HK-2 (cell line): ENCODE data around the gene OR10H4.
"Not testable (repeated sequence)": the region's sequence is repeated elsewhere in the genome, so short reads cannot be mapped to it uniquely, and the experiment has no call there.

Source experiments
- DNase-seq: peaks from one replicate; pipeline ENCODE4 v3.0.0-alpha.2; 2018; ENCODE audit not compliant: unreplicated experiment

OR10H4 gene

GRCh38 chr19:15937771-15938170 lies 11.0 kb upstream of the OR10H4 start:
- no peak for DNase-seq

DNA sequence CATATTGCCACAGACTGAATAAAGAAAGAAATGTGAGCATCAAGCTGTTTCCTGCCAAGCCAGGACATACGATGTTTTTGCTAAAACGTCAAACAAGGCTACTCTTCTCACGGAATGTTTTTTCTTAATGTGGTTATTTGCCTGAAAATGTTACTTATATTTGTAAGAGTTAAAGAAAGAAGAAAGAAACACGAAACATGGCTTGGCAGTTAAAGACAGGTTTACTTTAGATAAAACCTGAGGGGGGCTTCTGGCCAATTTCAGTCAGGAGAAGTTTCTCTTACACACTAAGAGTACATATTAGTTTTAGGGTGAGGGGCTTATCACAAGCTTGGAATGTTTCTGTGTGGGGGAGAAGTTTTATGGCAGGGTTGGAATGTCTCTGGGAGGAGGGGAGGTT lies 4.4 kb upstream of the OR10H4 start:
- no peak for DNase-seq

GRCh38 chr19:15945301-15945700 lies 3.5 kb upstream of the OR10H4 start:
- DNase-seq: no peak

DNA sequence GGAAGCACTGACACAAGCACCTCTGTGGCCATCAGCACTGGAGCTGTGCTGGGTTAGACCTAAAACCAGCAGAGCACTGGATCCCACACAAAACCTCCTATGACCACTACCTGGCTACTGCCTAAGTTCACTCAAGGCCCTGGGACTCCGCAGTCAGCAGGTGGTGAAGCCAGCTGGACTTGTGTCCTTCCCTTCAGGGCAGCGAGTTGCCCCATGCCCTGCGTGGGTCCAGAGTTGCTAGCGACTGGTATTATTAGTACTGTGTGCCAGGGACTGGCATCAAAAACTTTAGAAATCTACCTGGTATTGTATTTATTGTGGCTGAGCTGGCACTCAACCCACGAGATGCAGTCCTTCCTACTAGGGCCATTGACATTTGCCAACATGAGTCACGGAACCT lies 6.0 kb downstream of the OR10H4 start:
- DNase-seq: no peak

DNA sequence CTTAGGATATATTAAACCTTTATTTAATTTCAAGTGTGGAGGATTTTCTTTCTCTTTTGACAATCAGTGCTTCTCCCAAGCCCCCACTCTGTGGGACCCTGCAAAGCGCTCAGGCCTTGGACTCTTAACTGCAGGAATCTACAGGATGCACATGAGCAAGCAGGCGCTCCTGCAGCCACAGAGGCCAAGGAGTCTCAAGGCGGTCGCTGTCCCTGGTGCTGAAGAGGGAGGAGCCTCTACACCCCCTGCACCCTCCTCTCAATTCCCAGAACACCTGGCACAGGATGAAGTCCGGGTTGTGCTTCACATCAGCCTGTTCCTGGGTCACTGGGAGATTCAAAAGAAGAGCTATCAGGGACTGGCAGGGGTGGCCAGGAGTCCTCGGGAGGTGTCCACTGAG lies 13.5 kb downstream of the OR10H4 start:
- DNase-seq: no peak

GRCh38 chr19:15964231-15964630 lies 15.4 kb downstream of the OR10H4 start:
- no peak for DNase-seq

DNA sequence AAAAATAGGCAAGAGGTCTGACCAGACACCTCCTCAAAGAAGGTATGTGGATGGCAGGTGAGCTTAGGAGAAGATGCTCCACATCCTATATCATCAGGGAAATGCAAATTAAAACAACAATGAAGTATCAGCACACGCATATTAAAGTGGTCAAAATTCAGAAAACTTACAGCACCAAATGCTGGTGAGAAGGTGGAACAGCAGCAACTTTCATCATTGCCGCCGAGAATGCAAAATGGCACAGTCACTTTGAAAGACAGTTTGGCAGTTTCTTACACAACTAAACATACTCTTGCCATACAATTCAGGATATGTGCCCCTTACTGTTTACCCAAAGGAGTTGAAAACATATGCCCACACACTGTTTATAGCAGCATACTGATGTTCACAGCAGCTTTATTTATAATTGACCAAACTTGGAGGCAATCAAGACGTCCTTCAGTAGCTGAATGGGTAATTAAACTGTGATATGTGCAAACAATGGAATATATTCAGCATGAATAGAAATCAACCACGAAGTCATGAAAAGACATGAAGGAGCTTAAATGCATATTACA lies 22.5 kb downstream of the OR10H4 start:
- DNase-seq: no peak

DNA sequence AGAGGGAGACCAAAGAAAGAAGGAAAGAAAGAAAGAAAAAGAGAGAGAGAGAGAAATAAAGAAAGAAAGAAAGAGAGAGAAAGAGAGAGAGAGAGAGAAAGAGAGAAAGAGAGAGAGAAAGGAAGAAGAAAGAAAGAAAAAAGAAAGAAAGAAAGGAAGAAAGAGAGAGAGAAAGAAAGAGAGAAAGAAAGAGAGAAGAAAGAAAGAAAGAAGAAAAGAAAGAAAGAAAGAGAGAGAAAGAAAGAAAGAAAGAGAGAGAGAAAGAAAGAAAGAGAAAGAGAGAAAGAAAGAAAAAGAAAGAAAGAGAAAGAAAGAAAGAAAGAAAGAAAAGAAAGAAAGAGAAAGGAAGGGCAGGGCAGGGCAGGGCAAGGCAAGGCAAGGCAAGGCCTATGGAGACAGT lies 23.2 kb downstream of the OR10H4 start:
- not testable (repeated sequence) for DNase-seq

DNA sequence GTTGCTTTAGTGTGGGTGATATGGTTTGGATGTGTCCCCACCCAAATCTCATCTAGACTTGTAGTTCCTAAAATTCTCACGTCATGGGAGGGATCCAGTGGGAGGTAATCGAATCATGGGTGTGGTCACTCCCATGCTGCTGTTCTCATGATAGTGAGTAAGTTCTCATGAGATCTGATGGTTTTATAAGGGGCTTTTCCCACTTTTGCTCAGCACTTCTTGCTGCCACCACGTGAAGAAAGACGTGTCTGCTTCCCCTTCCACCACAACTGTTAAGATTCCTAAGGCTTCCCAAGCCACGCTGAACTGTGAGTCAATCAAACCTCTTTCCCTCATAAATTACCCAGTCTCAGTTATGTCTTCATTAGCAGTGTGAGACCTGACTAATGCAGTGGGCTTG lies 26.0 kb downstream of the OR10H4 start:
- DNase-seq: no peak

DNA sequence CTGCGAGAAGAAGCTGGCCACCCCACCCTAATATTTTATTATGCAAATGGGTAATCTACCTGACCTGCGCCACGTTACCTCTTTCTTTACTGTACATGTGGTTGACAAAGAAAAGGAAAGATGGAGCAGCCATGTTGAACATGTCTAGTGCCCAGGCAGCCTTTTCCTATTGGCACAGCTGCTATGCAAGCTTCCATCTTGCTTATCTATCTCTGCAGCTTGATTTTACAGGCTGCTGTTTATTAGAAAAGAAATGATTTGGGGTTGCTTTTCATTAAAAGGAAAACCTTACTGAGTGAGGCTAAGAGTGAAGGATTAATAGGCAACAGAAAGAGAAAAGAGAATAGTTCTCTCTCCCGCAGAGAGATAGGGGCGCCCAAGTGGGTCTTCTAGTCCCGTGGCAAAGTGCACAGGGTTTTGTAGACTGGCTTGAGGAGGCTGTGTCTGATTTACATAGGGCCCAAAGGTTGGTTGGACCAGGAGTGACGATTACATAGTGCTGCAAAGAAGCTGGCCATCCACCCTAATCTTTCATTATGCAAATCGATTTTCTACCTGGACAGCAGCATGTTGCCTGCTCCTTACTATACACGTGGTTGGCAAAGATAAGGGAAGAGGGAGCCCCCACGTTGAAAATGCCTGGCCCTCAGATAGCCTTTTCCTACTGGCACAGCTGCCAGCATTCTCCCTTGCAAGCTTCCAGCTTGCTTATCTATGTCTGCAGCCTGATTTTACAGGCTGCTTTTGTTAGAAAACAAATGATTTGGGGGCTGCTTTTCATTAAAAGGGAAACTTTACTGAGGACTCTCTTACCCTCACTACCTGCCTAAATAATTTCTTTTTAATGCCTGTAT lies 28.3 kb downstream of the OR10H4 start:
- no peak for DNase-seq

- DNase-seq: no peak
Measured at GRCh38 chr19:15977690-15978089, 28.9 kb downstream of the OR10H4 start.

DNA sequence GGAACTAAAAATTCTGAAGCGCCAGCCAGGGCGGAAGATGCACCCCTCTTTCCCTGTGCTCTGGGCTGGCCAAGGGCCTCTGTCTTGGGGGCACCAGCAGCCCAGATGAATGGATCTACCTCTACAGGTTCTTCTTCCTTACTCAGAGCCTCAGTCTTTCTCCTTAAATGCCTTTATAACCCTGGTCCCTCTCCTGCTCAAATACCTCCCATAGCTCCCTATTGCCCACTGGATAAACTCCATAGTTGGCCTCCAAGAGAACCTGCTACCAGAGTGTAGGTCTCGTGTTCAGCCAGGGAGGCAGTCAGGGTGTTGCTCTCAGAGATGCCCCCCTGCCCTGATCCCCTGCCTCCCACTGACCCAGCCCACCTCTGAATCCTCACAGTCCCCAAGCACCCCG lies 30.5 kb downstream of the OR10H4 start:
- DNase-seq: no peak

DNA sequence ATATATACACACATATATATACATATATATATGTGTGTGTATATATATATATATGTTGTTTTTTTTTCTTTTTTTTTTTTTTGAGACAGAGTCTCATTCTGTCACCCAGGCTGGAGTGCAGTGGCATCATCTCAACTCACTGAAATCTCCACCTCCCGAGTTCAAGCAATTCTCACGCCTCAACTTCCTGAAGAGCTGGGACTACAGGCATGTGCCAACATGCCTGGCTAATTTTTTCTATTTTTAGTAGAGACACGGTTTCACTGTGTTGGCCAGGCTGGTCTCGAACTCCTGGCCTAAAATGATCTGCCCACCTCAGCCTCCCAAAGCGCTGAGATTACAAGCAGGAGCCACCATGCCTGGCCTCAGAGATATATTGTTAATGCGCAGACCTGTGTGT lies 37.0 kb downstream of the OR10H4 start:
- DNase-seq: not testable (repeated sequence)

GRCh38 chr19:15986701-15987100 lies 37.9 kb downstream of the OR10H4 start:
- no peak for DNase-seq

- no peak for DNase-seq
Measured at GRCh38 chr19:15989889-15990288, 41.1 kb downstream of the OR10H4 start.

DNA sequence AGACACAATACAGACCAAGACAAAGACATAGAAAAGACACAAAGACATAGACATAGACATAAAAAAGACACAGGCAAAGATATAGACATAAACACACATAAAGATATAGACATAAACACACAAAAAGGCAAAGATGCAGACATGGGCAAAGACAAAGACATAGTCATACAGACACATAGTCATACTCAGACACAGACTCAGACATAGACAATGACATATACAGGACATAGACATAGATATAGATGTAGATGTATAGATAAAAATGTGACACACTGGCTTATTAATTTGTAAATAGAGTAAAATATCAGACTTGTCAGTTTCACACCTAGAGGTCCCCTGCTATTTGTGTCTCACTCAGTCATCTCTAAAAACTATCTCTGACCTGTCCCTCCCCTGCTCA lies 42.8 kb downstream of the OR10H4 start:
- no peak for DNase-seq

DNA sequence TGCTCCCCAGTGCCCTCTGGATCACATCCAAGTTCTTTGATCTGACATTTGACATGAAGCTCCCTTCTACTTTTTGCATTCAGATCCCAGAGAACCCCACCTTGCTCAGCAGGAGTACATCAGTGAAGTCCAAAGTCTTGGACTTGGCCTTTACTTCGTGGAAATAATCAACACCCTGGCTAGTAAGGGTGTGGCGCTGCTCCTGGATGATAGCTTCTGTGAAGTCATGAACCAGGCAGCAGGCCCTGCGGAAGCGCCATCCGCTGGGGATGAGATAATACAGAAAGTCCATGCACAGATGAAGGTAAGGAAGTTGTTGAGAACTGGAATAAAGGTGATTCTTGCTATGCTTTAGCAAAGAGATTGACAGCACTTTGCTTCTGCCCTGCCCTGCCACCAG lies 43.2 kb downstream of the OR10H4 start:
- DNase-seq: no peak

- no peak for DNase-seq
Measured at GRCh38 chr19:15995536-15995935, 46.7 kb downstream of the OR10H4 start.

- no peak for DNase-seq
Measured at GRCh38 chr19:15998166-15998565, 49.4 kb downstream of the OR10H4 start.
